Hematopoietic multipotent progenitor cell treated with erythropoietin and hydrocortisone succinate and interleukin-3 and kit ligand, for 17 days (in vitro differentiated cells): ENCODE measurements around the gene TSSC4.

Experiments
- DNase-seq: peaks from one replicate; pipeline ENCODE4 v3.0.0-alpha.2; 2015; ENCODE audit warnings: low spot score

The TSSC4 gene

GRCh38 chr11:2447951-2448650, 47.6 kb downstream of the TSSC4 start:
- DNase-seq, result no peak

DNA sequence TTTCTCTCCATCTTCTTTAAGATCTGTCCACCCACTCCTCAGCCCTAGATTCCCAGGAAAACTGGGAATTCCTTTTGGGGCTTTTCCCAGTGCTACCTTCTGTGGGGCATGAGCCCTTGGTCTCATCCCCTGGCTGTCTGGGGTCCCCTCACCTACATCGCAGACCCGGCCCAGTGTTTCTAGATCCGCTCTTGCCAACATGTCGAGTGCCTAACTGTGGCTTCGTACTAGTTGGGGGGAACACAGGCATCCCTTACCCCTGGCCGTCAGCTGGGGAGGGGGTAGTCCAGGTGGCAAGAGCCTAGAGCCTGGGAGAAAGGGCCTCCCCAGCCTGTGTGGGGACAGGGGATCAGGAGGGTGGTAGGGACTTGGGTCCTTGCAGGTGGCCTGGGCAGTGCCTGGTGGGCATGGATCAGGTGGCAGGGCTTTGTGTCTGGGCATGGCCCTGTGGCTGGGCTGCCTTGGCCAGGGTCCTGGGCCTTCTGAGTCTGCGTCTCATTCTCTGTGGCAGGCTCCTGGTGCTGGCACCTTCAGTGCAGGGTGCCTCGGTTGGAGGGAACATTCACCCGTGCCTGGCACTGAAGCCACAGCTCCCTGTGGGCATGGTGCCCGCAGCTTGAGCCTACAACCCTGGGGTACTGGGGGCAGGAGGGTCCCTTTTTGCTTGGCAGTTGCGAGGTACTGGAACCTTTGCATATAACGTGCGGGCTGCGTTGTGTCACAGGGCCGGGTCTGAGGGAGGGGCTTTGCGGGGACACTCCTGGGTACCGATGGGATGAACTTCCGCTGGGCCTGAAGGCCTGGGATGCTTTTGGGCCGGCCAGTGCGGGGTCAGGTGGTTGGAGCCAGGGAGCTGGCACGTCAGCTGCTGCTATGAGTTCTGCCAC, 48.4 kb downstream of the TSSC4 start:
- DNase-seq, result no peak

DNA sequence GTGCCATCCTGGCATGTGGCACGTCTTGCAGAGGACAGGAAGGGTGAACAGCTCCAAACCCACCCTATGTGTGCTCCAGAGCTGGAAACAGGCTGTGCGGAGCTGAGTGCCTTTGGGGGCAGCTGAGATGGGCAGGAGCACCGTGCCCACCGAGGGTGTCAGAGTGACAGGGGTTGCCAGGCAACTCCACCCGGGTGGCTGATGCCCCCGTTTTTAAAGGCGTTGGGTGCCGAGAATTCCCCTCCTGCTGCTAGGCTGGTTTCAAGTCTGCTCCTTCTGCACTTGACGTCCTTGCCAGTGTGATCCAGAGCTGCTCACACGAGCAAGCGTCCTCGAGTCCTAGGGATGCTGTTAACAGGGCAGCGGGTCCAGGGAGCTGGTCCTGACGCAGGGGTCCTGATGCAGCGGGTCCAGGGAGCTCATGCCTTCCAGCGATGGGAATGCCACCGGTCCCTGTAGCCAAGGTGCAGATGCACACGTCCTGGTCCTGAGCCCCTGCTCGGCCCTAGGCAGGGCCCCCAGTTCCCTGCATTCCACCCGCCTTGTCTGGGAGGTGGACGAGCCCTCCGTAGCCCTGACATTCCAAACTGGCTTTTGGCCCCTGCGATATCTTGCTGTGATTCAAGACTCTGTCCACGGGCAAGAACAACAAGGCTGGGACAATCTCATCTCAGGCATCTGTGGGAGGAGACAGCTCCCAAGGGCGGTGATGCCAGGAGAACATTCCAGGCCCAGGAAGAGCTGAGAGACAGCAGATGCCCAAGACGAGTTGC, 49.2 kb downstream of the TSSC4 start:
- DNase-seq, result no peak

DNA sequence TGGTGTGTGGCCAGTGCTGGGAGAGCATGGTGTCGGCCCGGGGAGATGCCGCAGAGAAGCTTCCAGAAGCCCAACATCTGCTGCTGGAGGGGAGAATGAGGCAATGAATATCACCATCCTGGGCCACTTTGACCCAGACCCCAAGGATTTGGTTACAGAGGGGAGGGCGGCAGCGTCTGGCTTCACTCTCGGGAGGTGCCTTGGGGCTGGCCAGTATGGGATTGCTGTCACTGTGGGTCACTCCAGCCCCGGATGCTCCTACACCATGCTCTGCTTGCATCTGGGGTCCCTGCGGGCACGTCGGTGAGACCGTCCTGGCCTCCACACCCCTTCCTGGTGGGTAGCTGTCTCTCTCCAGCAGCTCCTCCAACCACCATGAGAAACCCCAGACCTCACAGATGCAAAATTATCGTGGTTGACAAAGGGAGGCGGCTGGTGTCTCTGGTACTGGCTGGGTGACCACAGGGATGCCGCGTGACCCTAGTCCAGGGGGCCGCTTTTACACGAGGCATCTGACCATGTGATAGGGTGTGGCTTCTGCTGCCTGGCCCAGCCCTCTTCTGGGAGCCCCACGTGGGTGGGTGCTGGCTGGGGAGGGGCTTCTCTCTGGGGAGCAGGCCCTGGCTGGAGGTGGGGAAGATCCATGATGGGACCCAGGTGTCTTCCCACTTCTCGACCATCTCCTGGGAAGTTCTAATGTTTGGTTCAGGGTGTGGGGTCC, 49.9 kb downstream of the TSSC4 start:
- DNase-seq, result no peak

GRCh38 chr11:2451336-2451735, 50.8 kb downstream of the TSSC4 start:
- no peak for DNase-seq

DNA sequence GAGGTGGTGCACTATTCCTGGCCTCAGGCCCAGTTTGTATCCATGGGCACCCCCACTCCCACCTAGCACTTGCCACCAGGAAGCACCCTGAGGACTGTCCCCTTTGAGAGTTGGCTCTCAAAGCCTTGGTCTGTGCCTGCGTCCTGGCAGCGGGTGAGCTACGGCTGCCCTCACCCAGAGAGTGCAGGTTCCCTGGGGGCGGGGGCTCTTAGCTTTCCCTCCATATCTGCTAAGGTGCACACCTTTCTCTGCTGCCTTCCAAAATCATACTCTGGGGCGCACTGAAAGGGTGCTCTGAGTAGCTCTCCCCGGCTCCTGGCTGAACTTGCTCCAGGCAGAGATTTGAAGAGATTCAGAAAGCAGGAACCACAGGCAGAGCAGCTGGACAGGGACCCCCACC, 51.4 kb downstream of the TSSC4 start:
- no peak for DNase-seq

GRCh38 chr11:2452321-2453012, 51.9 kb downstream of the TSSC4 start:
- DNase-seq, result no peak

- DNase-seq, result no peak
These were observed 52.9 kb downstream of the TSSC4 start for GRCh38 chr11:2453436-2453835.
